Esophagus muscularis mucosa (tissue), 4 donors: ENCODE measurements around the gene SKAP2. TPM values are rescaled to one million over a fixed set of nuclear protein-coding genes. Genes with fewer than 3 reads are reported as not detected.

Source experiments
- DNase-seq: peaks from one replicate; pipeline ENCODE4 v3.0.0-alpha.2; 2017; ENCODE audit errors: extremely low spot score
- H3K27ac ChIP-seq, 4 donors: fragments of 200-600 bp; sonication (generic); replicated peaks in 1 of 4; 1 replicate in 3 of 4; 2 replicates in 1 of 4; pipeline ENCODE4 v1.5.1; 2016 to 2019; ENCODE audit warnings: mild to moderate bottlenecking in 1 of 4
- H3K27me3 ChIP-seq, 4 donors: fragments of 200-600 bp; sonication (generic); one replicate each; pipeline versions ENCODE4 v1.5.1 to v1.6.0; 2016 to 2019
- H3K36me3 ChIP-seq, 4 donors: fragments of 200-600 bp; sonication (generic); one replicate each; pipeline ENCODE4 v1.5.1; 2016 to 2019
- H3K4me1 ChIP-seq, 4 donors: fragments of 200-600 bp; sonication (generic); one replicate each; pipeline ENCODE4 v1.5.1; 2016 to 2019
- H3K4me3 ChIP-seq, 4 donors: fragments of 200-600 bp; sonication (generic); 1 replicate in 2 of 4; 2 replicates in 2 of 4; pipeline ENCODE4 v1.5.1; 2016 to 2019; ENCODE audit warnings: mild to moderate bottlenecking in 4 of 4, moderate library complexity in 1 of 4
- H3K9me3 ChIP-seq, 4 donors: fragments of 200-600 bp; sonication (generic); 1 replicate in 3 of 4; 2 replicates in 1 of 4; pipeline ENCODE4 v1.5.1; 2016 to 2019
- EP300 ChIP-seq: sonication (generic); formaldehyde crosslinking; IDR thresholded peaks from one replicate; pipeline ENCODE4 v1.6.1; 2017; ENCODE audit warnings: antibody characterized with exemption
- POLR2A ChIP-seq: fragments of 450-650 bp; IDR thresholded peaks from one replicate; pipeline ENCODE4 v1.6.1; 2017; ENCODE audit warnings: antibody characterized with exemption, moderate library complexity, mild to moderate bottlenecking, low read depth
- POLR2AphosphoS5 ChIP-seq, 2 donors: sonication (generic); formaldehyde crosslinking; IDR thresholded peaks; one replicate each; pipeline ENCODE4 v1.6.1; 2017; ENCODE audit warnings: antibody characterized with exemption in 2 of 2
- WGBS: methylation state at CpG from one replicate; pipeline ENCODE4 v1.1.5; 2018; 5-methylcytosine and 5-hydroxymethylcytosine counted together
- intact Hi-C: fragments of 100-400 bp; cut with DNase I; formaldehyde crosslinking; loops from one replicate; pipeline ENCODE4 v1.15.1; 2023
- total RNA-seq, 4 donors: library from RNA; depleted of rRNA; stranded (reverse); fragments of >200 nt; gene quantifications; one replicate each; pipeline versions ENCODE4 v1.1.0 to v1.2.1, GENCODE V29; 2016
- TF ChIP-seq, protein P1 (sequence below), 3 experiments: fragments of 200-600 bp in 2 of 3; fragments of 450-650 bp in 1 of 3; sonication (generic) in 2 of 3; IDR thresholded peaks; one replicate each; pipeline ENCODE4 v1.5.1; 2017 to 2019; ENCODE audit warnings: antibody characterized with exemption in 3 of 3, mild to moderate bottlenecking in 2 of 3, moderate library complexity in 1 of 3

Gene SKAP2
- total RNA-seq, 4 donors from 2014 or later = 44.2 to 47.1 (median 45.1) TPM

- no peak for DNase-seq
- Histone ChIP-seq H3K27me3 (no peaks in the 10 kb centered on the region), H3K9me3 (no peaks in the 10 kb centered on the region), H3K4me1 (peaks cover 0 to 6% (median 0%) of the 10 kb centered on the region in 4 donors), H3K36me3 (peaks cover 0 to 7% (median 2%) of the 10 kb centered on the region in 4 donors), H3K4me3 (no peak overlapping the region), H3K27ac (no peak overlapping the region)
- intact Hi-C loops = loop anchor here (10.0 kb wide), 1 partner anchor 788 kb away; no protein-coding TSS in a partner anchor
- TF ChIP-seq POLR2A (no peak), EP300 (no peak), POLR2AphosphoS5 (IDR thresholded peaks at IDR 0.05) (no peak)
- TF ChIP-seq, protein P1, sequence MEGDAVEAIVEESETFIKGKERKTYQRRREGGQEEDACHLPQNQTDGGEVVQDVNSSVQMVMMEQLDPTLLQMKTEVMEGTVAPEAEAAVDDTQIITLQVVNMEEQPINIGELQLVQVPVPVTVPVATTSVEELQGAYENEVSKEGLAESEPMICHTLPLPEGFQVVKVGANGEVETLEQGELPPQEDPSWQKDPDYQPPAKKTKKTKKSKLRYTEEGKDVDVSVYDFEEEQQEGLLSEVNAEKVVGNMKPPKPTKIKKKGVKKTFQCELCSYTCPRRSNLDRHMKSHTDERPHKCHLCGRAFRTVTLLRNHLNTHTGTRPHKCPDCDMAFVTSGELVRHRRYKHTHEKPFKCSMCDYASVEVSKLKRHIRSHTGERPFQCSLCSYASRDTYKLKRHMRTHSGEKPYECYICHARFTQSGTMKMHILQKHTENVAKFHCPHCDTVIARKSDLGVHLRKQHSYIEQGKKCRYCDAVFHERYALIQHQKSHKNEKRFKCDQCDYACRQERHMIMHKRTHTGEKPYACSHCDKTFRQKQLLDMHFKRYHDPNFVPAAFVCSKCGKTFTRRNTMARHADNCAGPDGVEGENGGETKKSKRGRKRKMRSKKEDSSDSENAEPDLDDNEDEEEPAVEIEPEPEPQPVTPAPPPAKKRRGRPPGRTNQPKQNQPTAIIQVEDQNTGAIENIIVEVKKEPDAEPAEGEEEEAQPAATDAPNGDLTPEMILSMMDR (IDR thresholded peaks at IDR 0.05) = no peak
- 83% methylated on average over 2 of the region's 2 CpGs for WGBS
Observed at GRCh38 chr7:26673271-26673670, 191.1 kb downstream of the SKAP2 start.

DNA sequence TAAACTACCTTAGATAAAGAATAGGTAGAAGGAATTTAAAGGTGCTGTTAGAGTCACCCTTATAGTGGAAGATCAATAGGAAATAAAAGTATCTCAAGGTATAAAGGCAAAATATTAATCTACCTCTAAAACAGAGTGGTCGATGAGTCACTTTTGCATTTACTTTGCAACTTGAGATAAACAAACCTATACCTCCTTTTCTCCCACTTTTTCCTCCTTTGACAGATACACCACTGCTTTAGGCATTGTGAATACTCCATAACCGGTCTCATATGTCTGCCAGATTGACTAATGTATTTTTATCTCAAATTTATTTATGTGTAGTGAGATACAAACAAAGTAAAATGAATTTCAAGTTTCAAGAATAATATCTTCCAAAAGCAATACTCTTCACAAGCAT lies 193.5 kb downstream of the SKAP2 start:
- TF ChIP-seq POLR2AphosphoS5 (IDR thresholded peaks at IDR 0.05) = no peak
- no peak for TF ChIP-seq EP300
- TF ChIP-seq, protein P1 (IDR thresholded peaks at IDR 0.05) = no peak
- no peak for TF ChIP-seq POLR2A
- DNase-seq = no peak
- Histone ChIP-seq H3K9me3 (no peaks in the 10 kb centered on the region), H3K36me3 (peaks cover 0 to 7% (median 2%) of the 10 kb centered on the region in 4 donors), H3K27ac (no peak overlapping the region), H3K27me3 (no peaks in the 10 kb centered on the region), H3K4me1 (peaks cover 0 to 16% (median 7%) of the 10 kb centered on the region in 4 donors), H3K4me3 (no peak overlapping the region)
- intact Hi-C loops = loop anchor here (10.0 kb wide), 1 partner anchor 786 kb away; no protein-coding TSS in a partner anchor
- WGBS = 98% methylated on average over 2 of the region's 2 CpGs

DNA sequence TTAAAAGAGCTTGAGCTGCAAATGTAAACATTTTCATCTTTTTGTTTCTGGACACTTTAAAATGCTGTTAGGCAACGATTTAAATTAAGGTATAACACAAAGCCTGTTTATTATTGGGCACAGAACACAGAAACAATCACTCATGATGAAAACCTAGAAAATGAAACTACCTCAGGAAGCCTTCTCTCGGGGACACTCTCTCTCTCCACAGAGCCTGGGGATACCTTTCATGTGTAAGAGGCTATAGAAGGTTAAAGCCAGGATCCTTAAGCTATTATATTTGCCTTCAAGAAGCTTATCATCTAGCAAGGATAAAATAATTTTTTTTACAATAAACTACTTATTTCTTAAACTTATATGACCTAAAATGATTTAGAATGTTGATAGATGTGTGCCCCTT lies 194.1 kb downstream of the SKAP2 start:
- 35% methylated on average over 2 of the region's 2 CpGs for WGBS
- Histone ChIP-seq H3K36me3 (peaks cover 0 to 7% (median 2%) of the 10 kb centered on the region in 4 donors), H3K4me3 (no peak overlapping the region), H3K27ac (no peak overlapping the region), H3K27me3 (no peaks in the 10 kb centered on the region), H3K4me1 (peaks cover 0 to 16% (median 7%) of the 10 kb centered on the region in 4 donors), H3K9me3 (no peaks in the 10 kb centered on the region)
- no peak for DNase-seq
- TF ChIP-seq, protein P1 (IDR thresholded peaks at IDR 0.05) = no peak
- TF ChIP-seq POLR2AphosphoS5 (IDR thresholded peaks at IDR 0.05) (no peak), EP300 (no peak), POLR2A (no peak)
- intact Hi-C loops = loop anchor here (10.0 kb wide), 1 partner anchor 785 kb away; no protein-coding TSS in a partner anchor

DNA sequence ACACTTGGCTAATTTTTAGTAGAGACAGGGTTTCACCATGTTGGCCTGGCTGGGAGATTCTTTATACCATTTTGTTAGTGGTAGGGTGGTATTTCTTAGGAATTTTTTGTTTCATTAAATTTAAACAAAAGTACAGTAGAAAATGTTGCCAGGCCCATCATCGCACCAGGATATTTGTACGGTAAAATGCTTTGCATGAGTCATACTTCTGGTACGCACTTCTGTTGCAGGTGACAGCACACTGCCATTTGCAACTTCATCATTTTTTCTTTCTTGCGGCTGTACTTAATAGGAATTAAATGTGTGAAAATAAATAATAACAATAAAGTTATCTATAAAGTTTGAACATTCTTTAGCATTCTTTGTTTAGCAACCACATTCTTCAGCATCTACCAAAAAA lies 195.6 kb downstream of the SKAP2 start:
- no peaks in the 10 kb centered on the region for H3K27me3 ChIP-seq
- peaks cover 0 to 16% (median 7%) of the 10 kb centered on the region in 4 donors for H3K4me1 ChIP-seq
- H3K9me3 ChIP-seq = no peaks in the 10 kb centered on the region
- 93% methylated on average over 4 of the region's 4 CpGs for WGBS
- TF ChIP-seq, protein P1 (IDR thresholded peaks at IDR 0.05) = no peak
- no peak for TF ChIP-seq POLR2AphosphoS5 (IDR thresholded peaks at IDR 0.05)
- no peak for TF ChIP-seq EP300
- TF ChIP-seq POLR2A = no peak
- no peak for DNase-seq
- H3K27ac ChIP-seq = no peak overlapping the region
- H3K36me3 ChIP-seq = peaks cover 0 to 7% (median 2%) of the 10 kb centered on the region in 4 donors
- intact Hi-C loops = no loop called here
- no peak overlapping the region for H3K4me3 ChIP-seq
